NCI-H526 (cell line): ENCODE results near the gene WDR7.

Source experiments
- DNase-seq, 2 experiments: peaks; one replicate each; lab custom pipeline; 2025; lab: John Stamatoyannopoulos, UW

The WDR7 gene

GRCh38 chr18:56937874-56938430, 286.8 kb downstream of the WDR7 start:
- no peak for DNase-seq

- DNase-seq: no peak
Measured at GRCh38 chr18:56945171-56946083, 294.3 kb downstream of the WDR7 start.

- no peak for DNase-seq
Measured at GRCh38 chr18:56947236-56947635, 296.1 kb downstream of the WDR7 start.

- DNase-seq: peak; percentile 17 to 44
Measured at GRCh38 chr18:56952026-56952425, 300.9 kb downstream of the WDR7 start.

- no peak for DNase-seq
Measured at GRCh38 chr18:56953428-56954198, 302.5 kb downstream of the WDR7 start.

GRCh38 chr18:56955490-56955889, 304.3 kb downstream of the WDR7 start:
- no peak for DNase-seq

GRCh38 chr18:56959120-56959519, 308.0 kb downstream of the WDR7 start:
- DNase-seq: no peak

GRCh38 chr18:56962322-56962721, 311.2 kb downstream of the WDR7 start:
- DNase-seq: peak; percentile 64 to 72

- no peak for DNase-seq
Measured at GRCh38 chr18:56967035-56967434, 315.9 kb downstream of the WDR7 start.

- DNase-seq: no peak
Measured at GRCh38 chr18:56973487-56973886, 322.3 kb downstream of the WDR7 start.

- no peak for DNase-seq
Measured at GRCh38 chr18:56974141-56974540, 323.0 kb downstream of the WDR7 start.

GRCh38 chr18:56975276-56975675, 324.1 kb downstream of the WDR7 start:
- DNase-seq: no peak

GRCh38 chr18:56977309-56977708, 326.1 kb downstream of the WDR7 start:
- peak; percentile 92 to 94 for DNase-seq

GRCh38 chr18:56977771-56978170, 326.6 kb downstream of the WDR7 start:
- DNase-seq: peak; percentile 79 to 88

GRCh38 chr18:56980151-56980550, 329.0 kb downstream of the WDR7 start:
- DNase-seq: peak; percentile 19 to 56

GRCh38 chr18:56982766-56983165, 331.6 kb downstream of the WDR7 start:
- DNase-seq: no peak

GRCh38 chr18:56983275-56983992, 332.3 kb downstream of the WDR7 start:
- no peak for DNase-seq

- DNase-seq: no peak
Measured at GRCh38 chr18:56984731-56985130, 333.6 kb downstream of the WDR7 start.

- DNase-seq: peak in 1 of 2 experiments; percentile 2
Measured at GRCh38 chr18:56986829-56987228, 335.7 kb downstream of the WDR7 start.

GRCh38 chr18:56987236-56987635, 336.1 kb downstream of the WDR7 start:
- DNase-seq: no peak

- no peak for DNase-seq
Measured at GRCh38 chr18:56988022-56988421, 336.9 kb downstream of the WDR7 start.

GRCh38 chr18:56990678-56991077, 339.5 kb downstream of the WDR7 start:
- DNase-seq: no peak
